ENCODE measurements around the gene OR8D2. TPM values are rescaled to one million over a fixed set of nuclear protein-coding genes. Genes with fewer than 3 reads are reported as not detected.

The OR8D2 gene
- total RNA-seq, 1 donor from 2014 or later: not detected

GRCh38 chr11:124296016-124296415 is 24.0 kb downstream of the OR8D2 start:
- no peaks in the 10 kb centered on the region for H3K36me3 Mint-ChIP-seq (ENCODE audit: low read depth, unreplicated experiment)
- H3K4me3 Mint-ChIP-seq (ENCODE audit: unreplicated experiment): no peak overlapping the region
- TF ChIP-seq CTCF (IDR thresholded peaks at IDR 0.05; ENCODE audit: unreplicated experiment): no peak
- DNase-seq (ENCODE audit: low spot score): no peak
- H3K9me3 Mint-ChIP-seq (ENCODE audit: unreplicated experiment): no peaks in the 10 kb centered on the region
- H3K27me3 Mint-ChIP-seq (ENCODE audit: unreplicated experiment): no peaks in the 10 kb centered on the region
- no peak overlapping the region for H3K27ac Mint-ChIP-seq (ENCODE audit: unreplicated experiment)
- no peaks in the 10 kb centered on the region for H3K4me1 Mint-ChIP-seq (ENCODE audit: unreplicated experiment)

GRCh38 chr11:124294687-124295086 is 25.3 kb downstream of the OR8D2 start:
- no peaks in the 10 kb centered on the region for H3K9me3 Mint-ChIP-seq (ENCODE audit: unreplicated experiment)
- H3K4me3 Mint-ChIP-seq (ENCODE audit: unreplicated experiment): no peak overlapping the region
- no peaks in the 10 kb centered on the region for H3K4me1 Mint-ChIP-seq (ENCODE audit: unreplicated experiment)
- H3K27me3 Mint-ChIP-seq (ENCODE audit: unreplicated experiment): no peaks in the 10 kb centered on the region
- no peak for DNase-seq (ENCODE audit: low spot score)
- no peak for TF ChIP-seq CTCF (IDR thresholded peaks at IDR 0.05; ENCODE audit: unreplicated experiment)
- H3K27ac Mint-ChIP-seq (ENCODE audit: unreplicated experiment): no peak overlapping the region
- no peaks in the 10 kb centered on the region for H3K36me3 Mint-ChIP-seq (ENCODE audit: low read depth, unreplicated experiment)

- Mint-ChIP-seq H3K4me3 (ENCODE audit: unreplicated experiment) (no peak overlapping the region), H3K36me3 (ENCODE audit: low read depth, unreplicated experiment) (no peaks in the 10 kb centered on the region), H3K27ac (ENCODE audit: unreplicated experiment) (no peak overlapping the region), H3K27me3 (ENCODE audit: unreplicated experiment) (no peaks in the 10 kb centered on the region), H3K4me1 (ENCODE audit: unreplicated experiment) (no peaks in the 10 kb centered on the region), H3K9me3 (ENCODE audit: unreplicated experiment) (no peaks in the 10 kb centered on the region)
- no peak for DNase-seq (ENCODE audit: low spot score)
- TF ChIP-seq CTCF (IDR thresholded peaks at IDR 0.05; ENCODE audit: unreplicated experiment): no peak
Measured at GRCh38 chr11:124285610-124286344, 34.2 kb downstream of the OR8D2 start.

GRCh38 chr11:124278261-124278660 is 41.7 kb downstream of the OR8D2 start:
- Mint-ChIP-seq H3K27ac (ENCODE audit: unreplicated experiment) (no peak overlapping the region), H3K27me3 (ENCODE audit: unreplicated experiment) (no peaks in the 10 kb centered on the region), H3K4me3 (ENCODE audit: unreplicated experiment) (no peak overlapping the region), H3K9me3 (ENCODE audit: unreplicated experiment) (no peaks in the 10 kb centered on the region), H3K36me3 (ENCODE audit: low read depth, unreplicated experiment) (no peaks in the 10 kb centered on the region), H3K4me1 (ENCODE audit: unreplicated experiment) (no peaks in the 10 kb centered on the region)
- DNase-seq (ENCODE audit: low spot score): no peak
- no peak for TF ChIP-seq CTCF (IDR thresholded peaks at IDR 0.05; ENCODE audit: unreplicated experiment)

GRCh38 chr11:124277804-124278203 is 42.2 kb downstream of the OR8D2 start:
- no peaks in the 10 kb centered on the region for H3K9me3 Mint-ChIP-seq (ENCODE audit: unreplicated experiment)
- TF ChIP-seq CTCF (IDR thresholded peaks at IDR 0.05; ENCODE audit: unreplicated experiment): no peak
- no peak for DNase-seq (ENCODE audit: low spot score)
- no peaks in the 10 kb centered on the region for H3K27me3 Mint-ChIP-seq (ENCODE audit: unreplicated experiment)
- H3K4me1 Mint-ChIP-seq (ENCODE audit: unreplicated experiment): no peaks in the 10 kb centered on the region
- no peaks in the 10 kb centered on the region for H3K36me3 Mint-ChIP-seq (ENCODE audit: low read depth, unreplicated experiment)
- no peak overlapping the region for H3K4me3 Mint-ChIP-seq (ENCODE audit: unreplicated experiment)
- no peak overlapping the region for H3K27ac Mint-ChIP-seq (ENCODE audit: unreplicated experiment)
